Ovary (tissue), 3 donors: ENCODE data around the gene FZD1.
"Not testable (repeated sequence)": the region's sequence is repeated elsewhere in the genome, so short reads cannot be mapped to it uniquely, and the experiment has no call there.

Source experiments
- CTCF ChIP-seq, 3 donors: fragments of 450-650 bp in 2 of 3; fragments of 200-600 bp in 1 of 3; IDR thresholded peaks; one replicate each; pipeline versions ENCODE4 v1.5.1 to v1.8.0; 2016 to 2022; ENCODE audit warnings: antibody characterized with exemption in 3 of 3, mild to moderate bottlenecking in 1 of 3
- EP300 ChIP-seq: sonication (generic); formaldehyde crosslinking; IDR thresholded peaks from one replicate; pipeline ENCODE4 v1.6.1; 2017; ENCODE audit warnings: antibody characterized with exemption
- POLR2A ChIP-seq: fragments of 450-650 bp; IDR thresholded peaks from one replicate; pipeline ENCODE4 v1.6.1; 2017; ENCODE audit warnings: antibody characterized with exemption, mild to moderate bottlenecking, moderate library complexity
- donor health status: DM: no; HTN: no; CAD: no.

- not testable (repeated sequence) for TF ChIP-seq EP300; CTCF (IDR thresholded peaks at IDR 0.05); POLR2A
Measured at GRCh38 chr7:91308191-91308590, 44.0 kb downstream of the FZD1 start.
